SKM-1 (cell line): ENCODE measurements around the gene MUC20.
"Not testable (repeated sequence)": the region's sequence is repeated elsewhere in the genome, so short reads cannot be mapped to it uniquely, and the experiment has no call there.

Source experiments
- DNase-seq: peaks from one replicate; lab custom pipeline; 2025; ENCODE audit not compliant: unreplicated experiment; lab: John Stamatoyannopoulos, UW

MUC20 gene

DNA sequence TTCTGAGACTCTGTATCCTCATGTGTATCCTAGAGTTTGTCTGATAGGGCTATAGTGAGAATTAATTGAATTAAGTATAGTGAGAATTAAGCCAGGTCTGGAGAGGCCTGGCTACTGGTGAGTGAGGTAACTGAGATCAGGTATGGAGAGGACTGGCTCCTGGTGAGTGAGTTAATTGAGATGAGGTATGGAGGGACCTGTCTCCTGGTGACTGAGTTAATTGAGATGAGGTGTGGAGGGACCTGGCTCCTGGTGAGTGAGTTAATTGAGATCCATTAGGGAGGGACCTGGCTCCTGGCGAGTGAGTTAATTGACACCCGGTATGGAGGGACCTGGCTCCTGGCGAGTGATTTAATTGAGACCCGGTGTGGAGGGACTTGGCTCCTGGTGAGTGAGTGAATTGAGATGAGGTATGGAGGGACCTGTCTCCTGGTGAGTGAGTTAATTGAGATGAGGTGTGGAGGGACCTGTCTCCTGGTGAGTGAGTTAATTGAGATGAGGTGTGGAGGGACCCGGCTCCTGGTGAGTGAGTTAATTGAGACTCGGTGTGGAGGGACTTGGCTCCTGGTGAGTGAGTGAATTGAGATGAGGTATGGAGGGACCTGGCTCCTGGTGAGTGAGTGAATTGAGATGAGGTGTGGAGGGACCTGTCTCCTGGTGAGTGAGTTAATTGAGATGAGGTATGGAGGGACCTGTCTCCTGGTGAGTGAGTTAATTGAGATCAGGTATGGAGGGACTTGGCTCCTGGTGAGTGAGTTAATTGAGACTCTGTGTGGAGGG is 10.5 kb upstream of the MUC20 start:
- DNase-seq: not testable (repeated sequence)

DNA sequence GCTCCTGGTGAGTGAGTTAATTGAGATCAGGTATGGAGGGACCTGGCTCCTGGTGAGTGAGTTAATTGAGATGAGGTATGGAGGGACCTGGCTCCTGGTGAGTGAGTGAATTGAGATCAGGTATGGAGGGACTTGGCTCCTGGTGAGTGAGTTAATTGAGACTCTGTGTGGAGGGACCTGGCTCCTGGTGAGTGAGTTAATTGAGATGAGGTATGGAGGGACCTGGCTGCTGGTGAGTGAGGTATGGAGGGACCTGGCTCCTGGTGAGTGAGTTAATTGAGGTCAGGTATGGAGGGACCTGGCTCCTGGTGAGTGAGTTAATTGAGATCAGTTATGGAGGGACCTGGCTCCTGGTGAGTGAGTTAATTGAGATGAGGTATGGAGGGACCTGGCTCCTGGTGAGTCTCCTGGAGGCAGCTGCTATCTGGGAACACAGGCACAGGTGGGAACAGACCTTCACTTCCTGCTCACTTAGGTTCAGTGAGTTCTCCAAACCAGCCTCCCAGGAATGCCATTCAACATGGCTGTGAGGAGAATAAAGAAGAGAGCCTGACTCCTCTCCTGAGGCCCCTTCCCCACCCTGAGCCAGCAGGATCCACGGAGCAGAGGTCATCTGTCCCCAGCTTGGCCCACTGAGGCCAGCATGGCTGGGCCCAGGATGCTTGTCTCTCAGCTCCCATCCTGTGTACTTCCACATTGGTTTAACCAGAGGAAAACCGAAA is 9.5 kb upstream of the MUC20 start:
- DNase-seq: not testable (repeated sequence)

DNA sequence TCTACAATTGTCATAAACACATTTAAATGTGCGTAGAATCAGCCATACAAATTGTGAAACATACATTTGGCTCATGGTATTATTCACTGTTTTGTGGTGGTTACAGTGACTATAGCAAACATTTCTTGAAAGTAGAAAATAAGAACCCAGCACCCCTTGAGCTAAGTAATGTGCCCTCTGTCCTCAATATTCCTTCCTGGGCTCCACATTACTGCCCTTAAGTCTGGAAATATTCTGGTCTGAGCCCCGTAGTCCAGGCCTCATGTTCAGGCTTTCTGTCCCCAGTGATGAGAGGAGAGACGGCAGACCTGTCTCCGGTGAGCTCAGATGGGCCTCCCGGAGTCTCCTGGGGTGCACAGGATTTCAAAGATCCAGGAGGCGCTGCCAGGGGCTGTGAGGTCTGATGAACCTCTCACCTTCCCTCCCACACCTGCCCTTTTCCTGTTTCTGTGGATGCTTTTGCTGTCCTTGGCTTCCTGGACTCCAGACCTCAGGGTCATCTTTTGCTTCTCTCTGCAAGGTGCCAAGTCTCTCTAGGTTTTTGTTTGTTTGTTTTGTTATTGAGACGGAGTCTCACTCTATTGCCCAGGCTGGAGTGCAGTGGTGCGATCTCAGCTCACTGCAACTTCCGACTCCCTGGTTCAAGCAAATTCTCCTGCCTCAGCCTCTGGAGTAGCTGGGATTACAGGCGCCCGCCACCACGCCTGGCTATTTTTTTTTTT is 8.8 kb upstream of the MUC20 start:
- no peak for DNase-seq

DNA sequence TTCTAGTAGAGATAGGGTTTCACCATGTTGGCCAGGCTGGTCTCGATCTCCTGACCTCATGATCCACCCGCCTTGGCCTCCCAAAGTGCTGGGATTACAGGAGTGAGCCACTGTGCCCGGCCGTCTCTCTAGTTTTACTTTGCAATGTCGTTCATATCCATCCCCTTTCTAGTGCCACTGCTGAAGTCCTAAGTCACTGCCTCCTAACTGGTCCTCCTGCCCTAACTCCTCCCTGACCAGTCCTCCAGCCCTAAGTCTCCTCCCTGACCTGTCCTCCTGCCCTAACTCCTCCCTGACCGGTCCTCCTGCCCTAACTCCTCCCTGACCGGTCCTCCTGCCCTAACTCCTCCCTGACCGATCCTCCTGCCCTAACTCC is 8.3 kb upstream of the MUC20 start:
- DNase-seq: not testable (repeated sequence)

DNA sequence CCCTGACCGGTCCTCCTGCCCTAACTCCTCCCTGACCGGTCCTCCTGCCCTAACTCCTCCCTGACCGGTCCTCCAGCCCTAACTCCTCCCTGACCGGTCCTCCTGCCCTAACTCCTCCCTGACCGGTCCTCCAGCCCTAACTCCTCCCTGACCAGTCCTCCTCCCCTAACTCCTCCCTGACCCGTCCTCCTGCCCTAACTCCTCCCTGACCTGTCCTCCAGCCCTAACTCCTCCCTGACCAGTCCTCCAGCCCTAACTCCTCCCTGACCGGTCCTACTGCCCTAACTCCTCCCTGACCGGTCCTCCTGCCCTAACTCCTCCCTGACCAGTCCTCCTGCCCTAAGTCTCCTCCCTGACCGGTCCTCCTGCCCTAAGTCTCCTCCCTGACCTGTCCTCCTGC is 7.6 kb upstream of the MUC20 start:
- DNase-seq: not testable (repeated sequence)

DNA sequence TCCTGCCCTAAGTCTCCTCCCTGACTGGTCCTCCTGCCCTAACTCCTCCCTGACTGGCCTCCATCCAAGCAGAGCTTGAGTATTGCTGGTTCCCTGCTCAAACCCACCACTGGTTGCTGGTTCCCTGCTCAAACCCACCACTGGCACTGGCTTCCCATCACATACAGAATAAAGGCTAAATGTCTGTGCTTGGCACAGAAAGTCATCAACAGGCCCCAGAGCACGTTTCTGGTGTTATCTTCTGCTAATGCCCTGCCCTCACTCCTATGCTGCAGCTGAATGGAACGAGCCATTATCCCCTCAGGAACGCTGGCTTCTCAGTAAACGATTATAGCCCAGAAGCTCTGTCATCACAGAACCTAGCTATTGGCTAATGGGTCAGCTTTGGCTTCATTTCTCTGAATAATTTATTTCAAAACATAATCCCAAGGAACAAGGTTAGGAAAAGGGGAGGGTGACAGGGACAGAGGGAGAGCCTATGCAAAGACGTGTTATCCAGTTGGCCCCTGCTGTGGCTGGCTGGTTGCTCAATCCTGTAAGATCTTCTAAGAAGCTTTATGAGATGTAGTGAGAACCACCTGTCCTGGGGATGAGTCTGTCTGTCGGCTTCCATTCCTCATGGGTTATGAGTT is 6.3 kb upstream of the MUC20 start:
- DNase-seq: no peak

DNA sequence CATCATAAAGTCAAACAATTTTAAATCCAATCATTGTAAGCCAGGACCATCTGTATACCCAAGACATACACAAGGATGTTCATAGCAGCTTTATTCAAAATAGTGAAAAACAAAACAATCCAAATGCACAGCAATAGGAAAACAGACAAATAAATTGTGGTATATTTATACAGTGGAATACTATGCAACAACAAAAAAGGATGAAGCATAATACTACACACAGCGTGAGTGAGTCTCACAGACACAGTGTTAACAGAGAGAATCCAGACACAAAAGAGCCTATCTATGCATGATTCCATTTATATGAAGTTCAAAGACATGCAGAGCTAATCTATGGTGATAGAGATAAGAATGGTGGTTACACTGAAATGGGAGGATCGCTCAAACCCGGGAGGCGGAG is 5.6 kb upstream of the MUC20 start:
- DNase-seq: no peak

DNA sequence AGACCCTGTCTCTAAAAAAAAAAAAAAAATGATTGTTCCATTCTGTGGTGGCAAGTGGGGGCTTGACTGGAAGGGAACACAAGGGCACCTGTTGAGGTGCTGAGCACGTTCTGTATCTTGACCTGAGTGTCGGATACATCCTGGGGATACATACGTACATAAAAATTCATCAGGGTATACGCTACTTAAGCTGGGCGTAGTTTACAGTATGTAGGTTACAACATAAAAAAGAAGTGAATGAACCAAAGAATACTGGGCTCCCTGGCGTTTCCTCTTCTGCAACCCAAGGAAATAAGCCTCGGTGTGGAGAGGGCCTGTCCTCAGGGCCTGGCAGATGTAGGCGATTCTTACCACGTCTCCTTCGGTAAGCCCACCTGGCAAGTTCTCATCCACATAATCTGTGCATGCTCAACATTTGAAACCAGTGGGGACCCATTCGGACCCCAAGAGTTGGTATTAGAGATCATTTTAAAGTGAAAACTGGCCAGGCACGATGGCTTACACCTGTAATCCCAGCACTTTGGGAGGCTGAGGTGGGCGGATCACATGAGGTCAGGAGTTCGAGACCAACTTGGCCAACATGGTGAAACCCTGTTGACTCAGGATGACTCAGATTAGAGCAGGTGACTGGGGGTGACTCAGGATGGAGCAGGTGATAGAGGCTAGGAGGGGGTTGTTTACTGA is 5.1 kb upstream of the MUC20 start:
- DNase-seq: no peak

DNA sequence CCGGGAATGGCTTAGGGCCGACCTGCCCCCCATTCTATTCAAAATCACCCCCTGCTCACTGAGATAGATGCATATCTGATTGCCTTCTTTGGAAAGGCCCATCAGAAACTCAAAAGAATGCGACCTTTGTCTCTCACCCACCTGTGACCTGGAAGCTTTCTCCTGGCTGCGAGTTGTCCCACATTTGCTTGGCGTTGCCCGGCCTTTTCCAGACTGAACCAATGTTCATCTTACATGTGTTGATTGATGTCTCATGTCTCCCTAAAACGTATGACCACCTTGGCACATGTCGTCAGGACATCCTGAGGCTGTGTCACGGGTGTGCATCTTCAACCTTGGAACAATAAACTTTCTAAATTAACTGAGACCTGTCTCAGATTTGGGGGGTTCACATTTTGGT is 3.4 kb upstream of the MUC20 start:
- DNase-seq: no peak

DNA sequence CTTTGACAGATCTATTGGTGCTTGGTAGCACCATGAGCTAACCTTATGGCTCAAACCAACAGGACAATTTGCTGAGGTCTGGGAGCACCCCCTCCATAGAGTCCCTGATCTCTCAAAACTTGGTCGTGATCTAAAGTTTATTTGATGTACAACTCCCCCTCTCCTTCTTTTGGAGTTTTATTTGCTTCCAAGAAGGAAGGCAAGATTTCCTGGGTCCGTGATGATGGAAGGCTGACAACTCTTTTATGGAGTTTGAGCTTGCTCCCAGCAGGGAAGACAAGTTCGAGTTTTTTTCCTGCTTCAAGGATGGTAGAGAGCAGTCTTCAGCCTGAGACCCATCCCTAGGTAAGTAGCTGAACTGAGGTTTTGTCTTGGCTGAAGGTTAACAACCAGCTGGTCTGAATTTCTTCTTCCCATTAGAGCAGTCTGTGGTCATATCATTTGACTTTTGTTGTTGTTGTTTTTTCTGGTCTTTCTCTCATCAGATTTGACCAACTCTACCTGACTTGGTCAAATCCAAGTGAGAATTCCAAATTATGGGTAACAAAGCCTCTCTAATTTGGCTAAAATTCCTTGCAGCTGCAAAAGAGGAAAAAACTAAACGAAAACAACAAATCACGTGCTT is 2.8 kb upstream of the MUC20 start:
- DNase-seq: no peak

DNA sequence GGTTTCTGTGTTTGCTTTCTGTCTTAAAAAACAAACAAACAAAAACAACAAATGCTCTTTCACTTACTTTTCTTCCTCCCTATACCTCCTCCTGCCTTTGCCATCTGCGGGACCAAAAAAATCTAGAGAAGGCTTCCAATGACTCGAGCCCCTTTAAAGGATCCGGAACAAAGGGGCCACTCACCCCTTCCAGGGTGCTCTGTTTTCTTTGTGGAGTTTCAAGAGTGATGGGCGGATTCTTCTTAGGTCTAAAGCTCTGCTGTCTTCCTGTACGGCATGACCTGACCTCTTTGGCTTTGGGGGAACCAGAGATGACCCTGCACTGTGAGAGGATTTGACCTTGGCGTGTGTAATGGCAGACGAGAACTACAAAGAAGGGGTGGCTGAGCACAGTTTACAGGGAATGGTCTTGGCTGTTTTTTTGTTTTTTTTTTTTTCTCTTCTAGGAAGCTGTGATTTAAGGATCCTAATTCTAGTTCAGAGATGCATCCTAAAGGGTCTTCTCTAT is 2.2 kb upstream of the MUC20 start:
- no peak for DNase-seq

DNA sequence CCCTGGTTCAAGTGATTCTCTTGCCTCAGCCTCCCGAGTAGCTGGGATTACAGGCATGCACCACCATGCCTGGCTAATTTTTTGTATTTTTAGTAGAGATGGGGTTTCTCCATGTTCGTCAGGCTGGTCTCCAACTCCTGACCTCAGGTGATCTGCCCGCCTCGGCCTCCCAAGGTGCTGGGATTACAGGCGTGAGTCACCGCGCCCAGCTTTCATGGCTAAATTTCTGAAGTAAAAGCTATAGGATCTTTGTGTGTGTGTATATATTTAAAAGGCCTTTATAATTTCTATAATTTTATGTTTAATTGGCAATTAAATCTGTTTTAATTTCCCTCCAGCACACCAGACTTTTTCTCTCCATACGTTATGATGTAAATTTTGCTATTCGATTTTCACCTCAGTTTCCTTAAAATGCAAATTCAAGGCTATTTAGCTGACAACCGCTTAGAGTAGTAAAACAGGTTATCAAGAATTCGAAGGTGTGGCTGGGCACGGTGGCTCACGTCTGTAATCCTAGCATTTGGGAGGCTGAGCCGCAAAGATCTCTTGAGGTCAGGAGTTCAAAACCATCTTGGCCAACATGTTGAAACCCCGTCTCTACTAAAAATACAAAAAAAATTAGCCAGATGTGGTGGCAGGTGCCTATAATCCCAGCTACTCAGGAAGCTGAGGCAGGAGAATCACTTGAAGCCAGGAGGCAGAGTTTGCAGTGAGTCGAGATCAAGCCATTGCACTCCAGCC is 1.1 kb upstream of the MUC20 start:
- DNase-seq: not testable (repeated sequence)

DNA sequence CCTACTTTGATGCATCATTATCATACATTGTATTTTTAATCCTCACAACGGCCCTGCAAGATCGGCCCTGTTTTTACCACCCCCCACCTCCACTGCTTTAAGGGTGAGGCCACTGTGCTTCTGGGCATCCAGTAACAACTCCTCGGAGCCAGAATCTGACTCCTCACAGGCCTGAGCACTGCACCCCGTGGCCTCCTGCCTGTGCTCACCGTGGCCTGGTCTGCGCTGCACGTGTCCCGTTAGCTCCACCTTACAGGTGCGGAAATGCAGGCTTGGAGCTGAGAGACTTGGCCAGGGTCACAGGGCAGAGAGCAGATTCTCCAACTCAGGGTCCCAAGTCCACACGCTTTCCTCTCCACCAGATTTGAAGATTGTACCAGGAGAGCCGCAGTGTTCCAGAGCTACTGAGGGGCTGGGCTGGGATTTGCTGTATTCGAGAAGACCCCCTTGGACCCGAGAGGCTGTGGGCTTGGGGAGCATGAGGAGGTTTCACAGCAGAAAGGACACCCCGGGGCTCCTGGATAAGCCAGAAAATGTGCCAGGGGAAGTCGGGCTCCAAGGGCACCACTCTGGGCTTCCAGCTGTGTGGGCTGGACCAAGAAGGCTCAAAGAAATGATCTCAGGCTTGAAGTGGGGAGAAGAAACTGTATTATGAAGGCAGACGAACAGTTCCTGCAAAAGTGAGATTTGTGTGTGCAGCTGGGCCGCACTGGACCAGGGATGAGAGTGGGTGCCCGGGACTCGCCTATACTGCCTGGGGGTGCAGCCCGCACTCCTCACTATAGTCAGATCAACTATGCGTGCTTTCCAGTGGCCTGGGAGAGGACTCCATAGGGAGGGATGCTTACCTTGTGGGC is 1.6 kb downstream of the MUC20 start:
- not testable (repeated sequence) for DNase-seq

DNA sequence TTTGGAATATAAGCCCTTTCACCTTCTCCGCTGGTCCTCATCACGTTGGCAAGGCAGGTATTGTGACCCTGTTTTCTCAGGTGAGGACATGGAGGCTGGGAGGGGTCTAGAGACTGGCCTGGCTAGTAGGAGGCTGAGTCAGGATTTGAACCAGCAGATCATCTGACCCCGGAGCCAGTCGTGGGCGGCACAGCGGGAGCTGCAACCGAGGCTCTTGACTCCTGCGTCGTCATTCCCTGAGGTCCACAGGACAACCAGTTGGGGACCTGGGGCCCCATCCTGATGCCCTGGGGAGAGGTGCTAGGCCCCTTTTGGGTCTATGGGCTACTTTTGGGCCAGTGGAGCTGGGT is 2.2 kb downstream of the MUC20 start:
- not testable (repeated sequence) for DNase-seq

DNA sequence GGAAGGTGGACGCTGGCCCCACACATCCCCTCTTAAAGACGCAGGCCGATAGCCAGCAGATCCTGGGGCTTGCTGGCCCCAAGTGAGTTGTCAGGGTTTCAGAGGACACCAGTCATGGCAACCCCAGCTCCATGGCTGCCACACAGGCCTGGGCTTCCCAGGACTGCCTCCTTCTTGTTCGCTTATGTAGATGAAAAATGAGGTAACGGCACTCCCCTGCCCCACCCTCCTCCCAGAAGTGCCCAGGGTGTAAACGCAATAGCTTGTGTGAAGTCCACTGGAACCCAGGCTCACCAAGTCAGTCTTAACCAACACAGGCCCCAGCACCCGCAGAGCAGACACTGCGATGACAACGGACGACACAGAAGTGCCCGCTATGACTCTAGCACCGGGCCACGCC is 3.6 kb downstream of the MUC20 start:
- DNase-seq: not testable (repeated sequence)

DNA sequence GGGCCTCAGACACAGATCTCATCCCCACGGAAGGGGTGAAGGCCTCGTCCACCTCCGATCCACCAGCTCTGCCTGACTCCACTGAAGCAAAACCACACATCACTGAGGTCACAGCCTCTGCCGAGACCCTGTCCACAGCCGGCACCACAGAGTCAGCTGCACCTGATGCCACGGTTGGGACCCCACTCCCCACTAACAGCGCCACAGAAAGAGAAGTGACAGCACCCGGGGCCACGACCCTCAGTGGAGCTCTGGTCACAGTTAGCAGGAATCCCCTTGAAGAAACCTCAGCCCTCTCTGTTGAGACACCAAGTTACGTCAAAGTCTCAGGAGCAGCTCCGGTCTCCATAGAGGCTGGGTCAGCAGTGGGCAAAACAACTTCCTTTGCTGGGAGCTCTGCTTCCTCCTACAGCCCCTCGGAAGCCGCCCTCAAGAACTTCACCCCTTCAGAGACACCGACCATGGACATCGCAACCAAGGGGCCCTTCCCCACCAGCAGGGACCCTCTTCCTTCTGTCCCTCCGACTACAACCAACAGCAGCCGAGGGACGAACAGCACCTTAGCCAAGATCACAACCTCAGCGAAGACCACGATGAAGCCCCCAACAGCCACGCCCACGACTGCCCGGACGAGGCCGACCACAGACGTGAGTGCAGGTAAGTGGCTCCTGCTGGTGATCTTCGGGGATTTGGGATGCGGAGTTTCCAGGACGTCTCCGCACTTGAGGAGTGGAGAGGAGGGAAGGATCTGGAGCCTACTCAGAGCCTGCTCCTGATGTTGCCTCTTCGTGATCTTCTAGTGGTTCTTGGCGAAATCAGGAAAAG is 5.3 kb downstream of the MUC20 start:
- not testable (repeated sequence) for DNase-seq

DNA sequence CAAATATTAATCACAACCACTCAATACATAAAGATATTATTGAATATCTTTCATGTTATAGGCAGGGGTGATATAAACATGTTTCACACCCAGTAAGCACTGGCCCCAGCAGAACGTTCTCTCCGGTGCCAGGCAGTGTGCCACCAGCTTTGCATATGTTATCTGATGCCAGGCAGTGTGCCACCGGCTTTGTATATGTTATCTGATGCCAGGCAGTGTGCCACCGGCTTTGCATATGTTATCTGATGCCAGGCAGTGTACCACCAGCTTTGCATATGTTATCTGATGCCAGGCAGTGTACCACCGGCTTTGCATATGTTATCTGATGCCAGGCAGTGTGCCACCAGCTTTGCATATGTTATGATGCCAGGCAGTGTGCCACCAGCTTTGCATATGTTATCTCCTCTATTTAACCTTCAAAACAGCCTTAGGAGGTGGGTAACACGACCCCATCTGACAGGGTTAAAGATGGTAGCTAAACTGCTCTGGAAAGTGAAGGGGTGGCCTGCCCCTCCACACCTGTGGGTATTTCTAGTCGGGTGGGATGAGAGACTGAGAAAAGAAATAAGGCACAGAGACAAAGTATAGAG is 6.9 kb downstream of the MUC20 start:
- no peak for DNase-seq
